ENCODE data around the gene CCR3.

CCR3 gene

DNA sequence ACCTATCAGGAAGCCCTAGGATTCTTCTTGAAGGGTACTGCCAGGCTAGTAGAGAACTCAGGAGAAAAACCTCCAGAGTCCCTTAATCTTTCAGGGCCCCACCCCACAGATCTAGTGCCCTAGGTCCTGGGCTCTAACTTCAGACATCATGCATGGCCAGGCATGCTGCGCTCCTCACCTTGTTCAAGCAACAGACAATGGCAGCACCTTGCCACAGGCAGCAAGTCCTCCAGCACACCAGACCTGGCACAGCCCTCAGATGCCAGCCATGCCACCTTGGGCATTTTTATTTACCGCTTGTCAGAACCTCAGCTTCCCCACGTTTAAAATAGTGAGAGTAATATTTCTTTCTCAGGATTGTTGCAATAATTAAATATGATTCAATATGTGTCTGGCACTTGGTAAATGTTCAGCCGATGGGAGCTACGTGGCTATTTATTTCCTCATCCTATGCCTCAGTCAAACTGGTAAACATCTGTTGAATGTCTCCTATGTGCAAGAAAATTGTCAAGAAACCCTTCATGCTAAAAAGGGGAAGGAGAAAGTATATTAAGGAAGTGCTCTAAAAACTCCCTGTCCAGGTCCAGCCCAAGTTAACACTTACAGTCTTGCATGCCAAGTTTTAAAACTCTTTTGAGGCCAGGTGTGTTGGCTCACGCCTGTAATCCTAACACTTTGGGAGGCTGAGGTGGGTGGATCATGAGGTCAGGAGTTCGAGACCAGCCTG, 19.7 kb upstream of the CCR3 start:
- no peak overlapping the region for H3K4me3 ChIP-seq (ENCODE audit: low read length)
- H3K27ac ChIP-seq (ENCODE audit: low read length): no peak overlapping the region
- 0 out of 2 replicates have a peak, but pooled peaks cover 3% of the 10 kb centered on the region for H3K9me3 ChIP-seq (ENCODE audit: insufficient read depth, low read depth, low read length)
- H3K4me1 ChIP-seq (ENCODE audit: insufficient read depth, low read length): no peaks in the 10 kb centered on the region
- no peaks in the 10 kb centered on the region for H3K27me3 ChIP-seq (ENCODE audit: insufficient read depth, low read length)
- no peak overlapping the region for H3K9ac ChIP-seq (ENCODE audit: low read depth, low read length)
- no peaks in the 10 kb centered on the region for H3K36me3 ChIP-seq (ENCODE audit: insufficient read depth, low read depth, low read length)

DNA sequence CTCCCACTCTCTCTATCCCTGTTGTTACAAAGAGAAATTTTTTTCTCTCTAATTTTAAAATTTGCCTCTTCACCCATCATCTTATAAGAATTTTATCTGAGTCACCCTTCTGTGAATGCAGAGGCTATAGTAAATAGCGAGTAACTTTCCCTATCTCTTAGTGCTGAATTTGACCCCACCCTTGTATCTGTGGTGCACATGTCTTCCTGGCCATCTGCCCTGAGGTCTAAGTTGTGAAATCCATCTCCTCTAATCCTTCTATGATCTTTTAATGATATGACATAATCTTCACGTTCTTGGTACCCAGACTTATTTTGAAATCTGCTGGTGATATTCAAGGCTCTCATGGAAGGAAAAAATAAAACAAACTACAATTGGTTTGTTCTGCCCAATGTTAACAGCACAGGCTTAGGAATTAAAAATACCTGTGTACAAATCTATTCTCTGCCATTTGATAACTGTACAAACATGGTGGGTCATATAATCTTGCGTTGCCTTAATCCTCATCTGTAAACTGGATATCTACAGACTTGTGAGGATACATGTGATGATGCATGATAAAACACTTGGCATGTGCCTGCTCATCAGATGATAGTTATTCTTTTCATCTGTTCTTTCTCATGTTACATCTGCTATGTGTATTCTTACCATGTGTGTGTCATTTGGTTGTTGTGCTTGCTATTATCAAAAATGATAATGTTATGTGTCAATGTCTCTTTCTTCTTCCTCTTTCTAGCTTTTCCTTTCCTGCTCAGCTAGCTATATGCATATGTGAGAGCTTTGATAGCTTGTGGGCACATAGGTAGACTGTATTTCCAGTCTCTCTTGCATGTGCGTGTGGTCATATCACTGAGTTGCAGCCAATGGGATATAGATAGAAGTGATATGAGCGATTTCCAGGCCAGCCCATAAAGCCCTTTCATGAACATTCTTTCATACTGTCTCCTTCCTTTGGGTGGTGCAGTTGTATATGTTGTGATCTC, 13.7 kb upstream of the CCR3 start:
- no peaks in the 10 kb centered on the region for H3K36me3 ChIP-seq (ENCODE audit: insufficient read depth, low read depth, low read length)
- H3K4me1 ChIP-seq (ENCODE audit: insufficient read depth, low read length): no peaks in the 10 kb centered on the region
- H3K9me3 ChIP-seq (ENCODE audit: insufficient read depth, low read depth, low read length): 0 out of 2 replicates have a peak, but pooled peaks cover 3% of the 10 kb centered on the region
- no peak overlapping the region for H3K9ac ChIP-seq (ENCODE audit: low read depth, low read length)
- no peaks in the 10 kb centered on the region for H3K27me3 ChIP-seq (ENCODE audit: insufficient read depth, low read length)
- no peak overlapping the region for H3K27ac ChIP-seq (ENCODE audit: low read length)
- no peak overlapping the region for H3K4me3 ChIP-seq (ENCODE audit: low read length)

DNA sequence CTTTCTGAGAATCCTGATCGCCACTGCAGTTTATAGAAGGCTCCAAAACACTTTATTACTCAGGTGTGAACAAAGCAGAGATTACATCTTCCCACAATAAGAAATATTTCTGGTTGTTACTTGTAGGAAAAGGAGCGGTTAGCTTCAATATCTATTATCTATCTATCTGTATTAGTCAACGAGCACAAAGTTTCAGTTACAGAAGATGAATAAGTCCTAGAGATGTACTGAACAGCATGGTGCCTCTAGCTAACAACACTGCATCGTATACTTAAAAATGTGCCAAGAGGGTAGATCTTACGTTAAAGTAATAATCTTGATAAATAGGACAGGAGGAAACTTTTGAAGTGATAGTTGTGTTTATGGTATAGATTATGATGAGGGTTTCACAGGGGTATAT, 10.9 kb upstream of the CCR3 start:
- no peak overlapping the region for H3K4me3 ChIP-seq (ENCODE audit: low read length)
- no peaks in the 10 kb centered on the region for H3K9me3 ChIP-seq (ENCODE audit: insufficient read depth, low read depth, low read length)
- no peak overlapping the region for H3K27ac ChIP-seq (ENCODE audit: low read length)
- no peak overlapping the region for H3K9ac ChIP-seq (ENCODE audit: low read depth, low read length)
- no peaks in the 10 kb centered on the region for H3K27me3 ChIP-seq (ENCODE audit: insufficient read depth, low read length)
- H3K4me1 ChIP-seq (ENCODE audit: insufficient read depth, low read length): no peaks in the 10 kb centered on the region
- no peaks in the 10 kb centered on the region for H3K36me3 ChIP-seq (ENCODE audit: insufficient read depth, low read depth, low read length)

DNA sequence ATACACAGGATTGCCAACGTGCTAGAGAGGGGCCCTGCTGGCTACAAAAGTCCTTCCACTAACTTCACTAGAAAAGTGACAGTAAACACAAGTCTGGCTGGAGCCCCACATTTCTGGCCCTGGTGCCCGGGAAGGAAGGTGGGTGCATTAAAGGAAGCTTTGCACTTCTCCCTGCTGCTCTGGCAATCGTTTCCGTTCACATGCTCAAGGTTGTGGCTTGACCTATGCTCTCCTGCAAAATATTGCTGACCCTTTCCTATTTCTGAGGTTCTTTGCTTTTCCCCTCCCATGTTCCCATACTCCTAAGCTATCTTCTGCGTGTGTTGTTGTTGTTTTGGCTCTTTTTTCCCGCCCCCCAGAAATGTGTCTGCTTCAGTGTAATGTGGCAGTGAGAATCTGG, 9.1 kb upstream of the CCR3 start:
- H3K4me1 ChIP-seq (ENCODE audit: insufficient read depth, low read length): no peaks in the 10 kb centered on the region
- no peaks in the 10 kb centered on the region for H3K9me3 ChIP-seq (ENCODE audit: insufficient read depth, low read depth, low read length)
- H3K27me3 ChIP-seq (ENCODE audit: insufficient read depth, low read length): no peaks in the 10 kb centered on the region
- no peak overlapping the region for H3K9ac ChIP-seq (ENCODE audit: low read depth, low read length)
- no peak overlapping the region for H3K27ac ChIP-seq (ENCODE audit: low read length)
- no peaks in the 10 kb centered on the region for H3K36me3 ChIP-seq (ENCODE audit: insufficient read depth, low read depth, low read length)
- no peak overlapping the region for H3K4me3 ChIP-seq (ENCODE audit: low read length)

DNA sequence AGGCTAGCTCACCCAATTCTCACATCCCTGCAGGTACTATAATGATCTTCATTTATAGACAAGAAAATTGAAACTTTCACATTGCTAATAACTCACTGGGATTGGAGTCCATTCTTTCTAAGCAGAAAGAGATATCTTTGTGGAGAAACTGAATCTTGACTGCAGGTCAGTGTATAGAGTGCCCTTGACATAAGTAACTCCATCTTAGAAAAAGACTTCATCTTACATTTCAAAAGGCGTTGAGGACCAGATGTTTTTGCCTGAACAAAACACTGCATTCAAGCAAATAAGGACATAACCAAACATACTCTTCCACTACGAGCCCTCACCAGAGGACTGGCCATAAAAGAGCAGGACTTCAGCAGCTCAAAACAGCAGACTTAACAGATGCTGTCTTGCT, 6.8 kb upstream of the CCR3 start:
- Histone ChIP-seq H3K36me3 (ENCODE audit: insufficient read depth, low read depth, low read length) (no peaks in the 10 kb centered on the region), H3K4me1 (ENCODE audit: insufficient read depth, low read length) (peaks cover 4% of the 10 kb centered on the region; the same call in 1 of the 2 replicates), H3K4me3 (ENCODE audit: low read length) (no peak overlapping the region), H3K27ac (ENCODE audit: low read length) (no peak overlapping the region), H3K9ac (ENCODE audit: low read depth, low read length) (no peak overlapping the region), H3K9me3 (ENCODE audit: insufficient read depth, low read depth, low read length) (no peaks in the 10 kb centered on the region), H3K27me3 (ENCODE audit: insufficient read depth, low read length) (no peaks in the 10 kb centered on the region)

DNA sequence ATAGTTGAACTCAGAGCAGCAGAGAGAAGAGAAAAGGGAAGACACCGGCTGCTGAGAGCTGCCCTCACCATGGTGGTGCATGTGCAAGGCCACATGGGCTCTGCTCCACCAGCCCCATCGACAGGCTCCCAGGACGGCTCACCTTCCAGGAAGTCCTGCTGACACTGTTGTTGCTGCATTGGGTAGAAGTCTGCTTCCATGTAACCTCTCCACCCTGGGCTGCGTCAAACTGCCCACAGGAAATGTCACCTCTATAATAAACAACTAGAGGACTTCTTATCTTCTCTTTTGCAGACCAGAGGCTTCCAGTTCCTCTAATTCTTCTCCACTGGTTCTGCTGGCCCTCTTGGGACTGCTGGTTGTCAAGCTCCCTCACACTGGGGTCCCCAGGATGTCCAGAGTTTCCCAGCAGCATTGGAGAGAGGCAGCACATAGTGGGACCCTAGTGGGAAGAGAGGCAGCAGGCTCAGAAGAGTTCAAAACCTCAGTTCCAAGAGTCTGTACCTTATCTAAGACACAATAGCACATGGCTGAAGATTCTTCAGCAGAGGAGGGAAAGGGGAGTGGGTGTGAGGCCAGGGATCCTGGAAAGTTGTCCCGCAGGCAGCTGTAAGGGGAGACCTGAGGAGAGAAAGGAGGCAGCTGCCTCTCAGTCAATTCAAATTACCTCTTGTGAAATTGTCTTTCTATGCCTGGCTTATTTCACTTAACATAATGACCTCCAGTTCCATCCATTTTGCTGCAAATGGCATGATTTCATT, 5.8 kb upstream of the CCR3 start:
- no peak overlapping the region for H3K9ac ChIP-seq (ENCODE audit: low read depth, low read length)
- H3K4me1 ChIP-seq (ENCODE audit: insufficient read depth, low read length): peaks cover 4% of the 10 kb centered on the region; the same call in 1 of the 2 replicates
- H3K9me3 ChIP-seq (ENCODE audit: insufficient read depth, low read depth, low read length): no peaks in the 10 kb centered on the region
- H3K27ac ChIP-seq (ENCODE audit: low read length): no peak overlapping the region
- no peak overlapping the region for H3K4me3 ChIP-seq (ENCODE audit: low read length)
- H3K27me3 ChIP-seq (ENCODE audit: insufficient read depth, low read length): no peaks in the 10 kb centered on the region
- no peaks in the 10 kb centered on the region for H3K36me3 ChIP-seq (ENCODE audit: insufficient read depth, low read depth, low read length)

DNA sequence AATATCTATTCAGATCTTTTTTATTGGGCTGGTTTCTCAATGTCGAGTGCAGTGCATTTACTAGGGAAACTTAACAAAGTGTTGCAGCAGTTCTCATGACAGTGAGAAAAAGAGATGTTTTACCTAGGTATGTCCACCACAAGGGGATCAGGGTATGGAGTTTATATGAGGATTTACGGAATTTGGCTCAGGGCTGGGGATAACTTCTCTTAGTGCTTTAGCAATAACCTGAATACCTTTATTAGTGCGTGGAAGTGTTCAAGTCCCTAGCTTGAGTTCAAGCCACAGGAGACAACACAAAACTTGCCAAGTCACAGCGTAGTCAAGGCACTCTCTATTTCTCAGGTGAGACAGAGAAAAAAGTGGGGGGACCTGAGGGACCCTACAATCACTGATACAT, 3.9 kb upstream of the CCR3 start:
- H3K9ac ChIP-seq (ENCODE audit: low read depth, low read length): no peak overlapping the region
- no peaks in the 10 kb centered on the region for H3K27me3 ChIP-seq (ENCODE audit: insufficient read depth, low read length)
- H3K4me1 ChIP-seq (ENCODE audit: insufficient read depth, low read length): peaks cover 4% of the 10 kb centered on the region; the same call in 1 of the 2 replicates
- H3K9me3 ChIP-seq (ENCODE audit: insufficient read depth, low read depth, low read length): no peaks in the 10 kb centered on the region
- no peak overlapping the region for H3K4me3 ChIP-seq (ENCODE audit: low read length)
- no peaks in the 10 kb centered on the region for H3K36me3 ChIP-seq (ENCODE audit: insufficient read depth, low read depth, low read length)
- H3K27ac ChIP-seq (ENCODE audit: low read length): no peak overlapping the region

DNA sequence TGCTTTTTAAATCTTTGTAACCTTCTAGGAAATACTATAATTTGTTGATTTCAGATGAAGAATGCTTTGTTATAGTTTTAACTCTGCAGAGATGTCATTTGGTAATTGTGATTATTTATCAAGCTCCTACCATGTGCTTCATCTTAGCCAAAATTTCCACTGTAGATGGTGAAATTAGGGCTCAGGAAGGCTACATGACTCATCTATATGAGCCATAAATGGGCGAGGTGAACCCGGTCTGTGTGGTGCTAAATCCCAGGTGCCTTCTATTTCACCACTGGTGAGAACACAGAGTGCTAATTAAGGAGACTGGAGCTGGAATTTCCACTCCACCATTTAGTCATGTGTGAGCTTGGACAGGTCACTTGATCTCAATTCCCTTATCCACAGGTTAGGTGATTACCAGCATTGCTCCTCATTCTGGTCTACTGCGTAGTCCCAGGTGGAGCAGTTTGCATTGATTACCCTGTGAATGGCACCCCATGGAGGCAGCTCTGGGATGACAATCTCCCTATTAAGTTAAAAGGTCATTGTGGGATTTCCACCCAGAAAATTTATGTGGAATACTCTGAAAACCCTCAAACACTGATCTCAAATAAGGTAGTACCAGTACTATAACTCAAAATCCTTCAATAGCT, 2.8 kb upstream of the CCR3 start:
- H3K9me3 ChIP-seq (ENCODE audit: insufficient read depth, low read depth, low read length): no peaks in the 10 kb centered on the region
- H3K36me3 ChIP-seq (ENCODE audit: insufficient read depth, low read depth, low read length): no peaks in the 10 kb centered on the region
- no peak overlapping the region for H3K27ac ChIP-seq (ENCODE audit: low read length)
- H3K4me3 ChIP-seq (ENCODE audit: low read length): no peak overlapping the region
- H3K9ac ChIP-seq (ENCODE audit: low read depth, low read length): no peak overlapping the region
- peaks cover 4% of the 10 kb centered on the region; the same call in 1 of the 2 replicates for H3K4me1 ChIP-seq (ENCODE audit: insufficient read depth, low read length)
- H3K27me3 ChIP-seq (ENCODE audit: insufficient read depth, low read length): no peaks in the 10 kb centered on the region

DNA sequence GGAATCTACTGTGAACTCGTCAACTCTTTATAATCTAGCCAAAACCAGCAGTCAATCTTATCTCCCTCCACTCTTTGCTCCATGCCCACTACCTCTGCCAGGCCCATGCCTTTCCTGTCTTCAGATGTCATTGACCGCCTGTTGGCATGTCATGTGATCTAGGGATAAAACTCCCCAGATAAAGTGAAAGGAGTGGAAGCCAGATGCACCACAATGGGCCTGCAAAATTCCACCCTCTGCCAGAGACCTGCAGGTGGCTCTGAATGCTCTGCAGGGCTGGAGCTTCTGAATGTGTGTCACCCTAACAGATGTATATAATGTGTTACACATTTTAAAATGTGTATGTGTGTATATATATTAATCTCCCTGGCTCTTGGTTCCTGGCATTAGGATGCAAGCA, 2.3 kb upstream of the CCR3 start:
- H3K4me1 ChIP-seq (ENCODE audit: insufficient read depth, low read length): peaks cover 4% of the 10 kb centered on the region; the same call in 1 of the 2 replicates
- no peaks in the 10 kb centered on the region for H3K9me3 ChIP-seq (ENCODE audit: insufficient read depth, low read depth, low read length)
- H3K4me3 ChIP-seq (ENCODE audit: low read length): no peak overlapping the region
- no peaks in the 10 kb centered on the region for H3K36me3 ChIP-seq (ENCODE audit: insufficient read depth, low read depth, low read length)
- no peak overlapping the region for H3K9ac ChIP-seq (ENCODE audit: low read depth, low read length)
- H3K27ac ChIP-seq (ENCODE audit: low read length): no peak overlapping the region
- H3K27me3 ChIP-seq (ENCODE audit: insufficient read depth, low read length): no peaks in the 10 kb centered on the region

DNA sequence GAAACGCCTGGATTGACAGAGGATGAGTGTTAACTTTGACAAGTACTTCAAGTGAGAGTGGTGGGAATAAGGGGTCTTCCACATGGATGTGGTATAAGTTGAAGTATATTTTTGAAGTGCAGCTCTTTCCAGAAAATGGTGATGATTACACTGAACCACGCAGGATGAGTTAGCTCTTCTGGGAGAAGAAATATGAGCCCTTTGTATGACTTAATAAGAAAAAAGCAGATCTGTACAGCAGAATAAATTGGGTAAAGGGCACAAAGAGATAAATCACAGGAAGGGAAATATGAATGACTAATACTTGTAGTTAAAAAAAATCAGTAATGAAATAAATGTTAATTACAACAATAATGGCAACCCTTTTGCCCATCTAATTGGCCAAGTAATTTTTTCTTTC, 1.3 kb downstream of the CCR3 start:
- Histone ChIP-seq H3K27me3 (ENCODE audit: insufficient read depth, low read length) (no peaks in the 10 kb centered on the region), H3K9me3 (ENCODE audit: insufficient read depth, low read depth, low read length) (no peaks in the 10 kb centered on the region), H3K4me1 (ENCODE audit: insufficient read depth, low read length) (peaks cover 4% of the 10 kb centered on the region; the same call in 1 of the 2 replicates), H3K36me3 (ENCODE audit: insufficient read depth, low read depth, low read length) (no peaks in the 10 kb centered on the region), H3K9ac (ENCODE audit: low read depth, low read length) (no peak overlapping the region), H3K4me3 (ENCODE audit: low read length) (no peak overlapping the region), H3K27ac (ENCODE audit: low read length) (no peak overlapping the region)

DNA sequence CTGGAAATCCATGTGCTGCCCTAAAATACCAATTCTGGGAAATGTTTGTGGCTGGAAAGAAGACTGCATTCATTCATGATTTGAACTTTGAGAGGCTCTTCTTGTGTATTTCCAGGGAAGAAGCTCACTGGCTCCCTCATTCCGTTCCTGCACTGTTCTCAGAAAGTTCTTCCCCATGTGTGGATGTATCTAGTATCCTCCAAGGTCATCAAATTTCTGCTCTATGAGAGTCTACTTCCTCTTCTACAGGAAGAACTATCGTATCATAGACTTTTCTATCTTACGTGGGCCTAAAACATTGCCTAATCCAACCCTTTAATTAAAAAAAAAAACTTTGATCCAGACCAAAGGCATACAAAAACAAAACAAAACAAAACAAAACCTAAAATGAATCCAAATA, 2.9 kb downstream of the CCR3 start:
- no peaks in the 10 kb centered on the region; the same call in 1 of the 2 replicates for H3K4me1 ChIP-seq (ENCODE audit: insufficient read depth, low read length)
- no peaks in the 10 kb centered on the region for H3K9me3 ChIP-seq (ENCODE audit: insufficient read depth, low read depth, low read length)
- H3K9ac ChIP-seq (ENCODE audit: low read depth, low read length): no peak overlapping the region
- no peak overlapping the region for H3K27ac ChIP-seq (ENCODE audit: low read length)
- H3K27me3 ChIP-seq (ENCODE audit: insufficient read depth, low read length): no peaks in the 10 kb centered on the region
- H3K36me3 ChIP-seq (ENCODE audit: insufficient read depth, low read depth, low read length): no peaks in the 10 kb centered on the region
- H3K4me3 ChIP-seq (ENCODE audit: low read length): no peak overlapping the region

All from iPS-20b (cell line).